K562 (cell line): ENCODE results near the gene MOB3B.

Experiments used
- POLR3A ChIP-seq: IDR thresholded peaks from 2 replicates; pipeline ENCODE4 v1.6.1; 2011; ENCODE audit warnings: borderline replicate concordance, mild to moderate bottlenecking, moderate library complexity; ENCODE audit not compliant: insufficient read length, insufficient read depth; ENCODE audit errors: extremely low read depth
- SAFB ChIP-seq: fragments of 200-400 bp; formaldehyde crosslinking; IDR thresholded peaks from 2 replicates; pipeline ENCODE4 v1.6.1; 2017; ENCODE audit warnings: low read depth, low read length, borderline replicate concordance
- ZNF274 ChIP-seq: IDR thresholded peaks from 2 replicates; pipeline ENCODE4 v1.6.1; 2011; ENCODE audit warnings: low read depth, mild to moderate bottlenecking, low read length, moderate library complexity, borderline replicate concordance

GRCh38 chr9:27426511-27427271 lies 102.9 kb downstream of the MOB3B start:
- TF ChIP-seq SAFB (no peak), ZNF274 (no peak), POLR3A (no peak)
